Natural killer cell (primary cell): ENCODE results near the gene ZNF716. TPM values are rescaled to one million over a fixed set of nuclear protein-coding genes. Genes with fewer than 3 reads are reported as not detected.
"Not testable (repeated sequence)": the region's sequence is repeated elsewhere in the genome, so short reads cannot be mapped to it uniquely, and the experiment has no call there.

Experiments
- ATAC-seq, 3 donors: fragments of 150-1000 bp in 2 of 3; fragments of 200-7000 bp in 1 of 3; cut with Tn5 transposase; 1 replicate in 1 of 3; 2 replicates in 2 of 3; pipeline ENCODE4 v1.10.0; 2021; ENCODE audit warnings: mild to moderate bottlenecking in 2 of 3, moderate library complexity in 2 of 3
- DNase-seq, 2 donors: peaks; one replicate each; pipeline versions ENCODE4 v3.0.0 to v3.0.0-alpha.2; 2013 to 2021; ENCODE audit warnings: mixed read lengths in 1 of 2
- H3K27ac ChIP-seq: one replicate; pipeline ENCODE4 v1.5.1; 2013; ENCODE audit warnings: mild to moderate bottlenecking, low read length
- H3K27me3 ChIP-seq: one replicate; pipeline ENCODE4 v1.6.1; 2013; ENCODE audit warnings: low read length; ENCODE audit not compliant: control insufficient read depth, insufficient read depth
- H3K36me3 ChIP-seq: one replicate; pipeline ENCODE4 v1.6.1; 2013; ENCODE audit warnings: low read length; ENCODE audit not compliant: control insufficient read depth, insufficient read depth
- H3K4me1 ChIP-seq: one replicate; pipeline ENCODE4 v1.6.1; 2013; ENCODE audit warnings: low read length; ENCODE audit not compliant: control insufficient read depth, insufficient read depth
- H3K4me3 ChIP-seq: one replicate; pipeline ENCODE4 v1.5.1; 2013; ENCODE audit warnings: low read length
- H3K9me3 ChIP-seq: one replicate; pipeline ENCODE4 v1.6.1; 2013; ENCODE audit warnings: low read length; ENCODE audit not compliant: control insufficient read depth, insufficient read depth
- H3K27ac Mint-ChIP-seq, 2 donors: one replicate each; pipeline ENCODE4 v1.8.0; 2022; ENCODE audit warnings: mild to moderate bottlenecking in 2 of 2, mixed read lengths in 2 of 2, moderate library complexity in 1 of 2
- H3K27me3 Mint-ChIP-seq, 2 donors: one replicate each; pipeline ENCODE4 v1.8.0; 2022; ENCODE audit warnings: low read depth in 2 of 2, mixed read lengths in 2 of 2
- H3K36me3 Mint-ChIP-seq: one replicate; pipeline ENCODE4 v1.8.0; 2022; ENCODE audit warnings: mixed read lengths
- H3K4me1 Mint-ChIP-seq, 2 donors: one replicate each; pipeline ENCODE4 v1.8.0; 2022; ENCODE audit warnings: mixed read lengths in 2 of 2
- H3K4me3 Mint-ChIP-seq: one replicate; pipeline ENCODE4 v1.8.0; 2022; ENCODE audit warnings: mild to moderate bottlenecking, moderate library complexity, mixed read lengths
- H3K9me3 Mint-ChIP-seq, 2 donors: one replicate each; pipeline ENCODE4 v1.8.0; 2022; ENCODE audit warnings: mixed read lengths in 2 of 2
- CTCF ChIP-seq: fragments of 200-600 bp; IDR thresholded peaks from one replicate; pipeline ENCODE4 v1.8.0; 2022; ENCODE audit warnings: antibody characterized with exemption
- WGBS: methylation state at CpG from one replicate; pipeline ENCODE4 v1.1.7; 2013; ENCODE audit warnings: missing lambda C conversion rate; ENCODE audit not compliant: insufficient coverage; 5-methylcytosine and 5-hydroxymethylcytosine counted together
- intact Hi-C: fragments of 100-400 bp; cut with micrococcal nuclease; formaldehyde crosslinking; loops from one replicate; pipeline ENCODE4 v1.14.2; 2022
- total RNA-seq, 4 donors: library from RNA; stranded (reverse); fragments of 120-200 nt in 1 of 4; gene quantifications; one replicate each; pipeline versions ENCODE4 v1.2.3 to v1.2.4, GENCODE V29; 2013 to 2022

Gene ZNF716
- total RNA-seq, 3 donors from 2014 or later (not counting 1 experiment from before 2014, with no cell fraction given), result not detected

GRCh38 chr7:57487957-57488356 lies 38.0 kb downstream of the ZNF716 start:
- no peak overlapping the region for H3K27ac ChIP-seq
- Mint-ChIP-seq H3K27me3 (no peaks in the 10 kb centered on the region), H3K9me3 (peaks cover 0 to 4% of the 10 kb centered on the region in 2 donors), H3K36me3 (no peaks in the 10 kb centered on the region), H3K4me3 (no peak overlapping the region), H3K4me1 (no peaks in the 10 kb centered on the region), H3K27ac (no peak overlapping the region)
- no peaks in the 10 kb centered on the region for H3K4me1 ChIP-seq
- H3K9me3 ChIP-seq, result peaks cover 54% of the 10 kb centered on the region
- 84% methylated on average over 13 of the region's 13 CpGs for WGBS
- intact Hi-C loops, result no loop called here
- no peak overlapping the region for H3K4me3 ChIP-seq
- no peak for TF ChIP-seq CTCF
- no peaks in the 10 kb centered on the region for H3K36me3 ChIP-seq
- ATAC-seq (no peak), DNase-seq (no peak)
- no peaks in the 10 kb centered on the region for H3K27me3 ChIP-seq

- H3K27me3 ChIP-seq, ATAC-seq, H3K4me3 Mint-ChIP-seq, DNase-seq, H3K4me1 Mint-ChIP-seq, H3K27ac ChIP-seq, H3K27ac Mint-ChIP-seq, intact Hi-C loops, H3K36me3 Mint-ChIP-seq, H3K4me1 ChIP-seq, H3K27me3 Mint-ChIP-seq, H3K36me3 ChIP-seq, H3K4me3 ChIP-seq, H3K9me3 Mint-ChIP-seq: not testable (repeated sequence)
- peaks cover 34% of the 10 kb centered on the region for H3K9me3 ChIP-seq
- 88% methylated on average over 8 of the region's 8 CpGs for WGBS
These were observed 45.1 kb downstream of the ZNF716 start for GRCh38 chr7:57495111-57495510.

DNA sequence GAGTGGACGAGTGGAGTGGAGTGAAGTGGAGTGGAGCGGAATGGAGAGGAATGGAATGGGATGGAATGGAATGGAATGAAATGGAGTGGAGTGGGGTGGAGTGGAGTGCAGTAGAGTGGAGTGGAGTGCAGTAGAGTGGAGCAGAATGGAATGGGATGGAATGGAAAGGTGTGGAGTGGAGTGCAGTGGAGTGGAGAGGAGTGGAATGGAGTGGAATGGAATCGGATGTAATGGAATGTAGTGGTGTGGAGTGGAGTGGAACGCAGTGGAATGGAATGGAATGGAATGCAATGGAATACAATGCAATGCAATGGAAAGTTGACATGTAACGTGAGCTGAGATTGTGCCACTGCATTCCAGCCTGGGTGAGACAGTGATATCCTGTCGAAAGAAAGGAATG lies 46.4 kb downstream of the ZNF716 start:
- no peak overlapping the region for H3K4me3 Mint-ChIP-seq
- intact Hi-C loops, result no loop called here
- TF ChIP-seq CTCF, result no peak
- H3K4me1 ChIP-seq, result no peaks in the 10 kb centered on the region
- 73% methylated on average over 6 of the region's 6 CpGs for WGBS
- H3K27me3 Mint-ChIP-seq, result no peaks in the 10 kb centered on the region
- DNase-seq, result no peak
- H3K36me3 Mint-ChIP-seq, result peaks cover 3% of the 10 kb centered on the region
- H3K4me1 Mint-ChIP-seq, result no peaks in the 10 kb centered on the region
- H3K4me3 ChIP-seq, result no peak overlapping the region
- H3K27me3 ChIP-seq, result no peaks in the 10 kb centered on the region
- H3K27ac ChIP-seq, result no peak overlapping the region
- peak in 1 of 3 donors; percentile 14 for ATAC-seq
- H3K36me3 ChIP-seq, result no peaks in the 10 kb centered on the region
- H3K9me3 ChIP-seq, result peaks cover 31% of the 10 kb centered on the region
- peaks cover under 1 to 7% of the 10 kb centered on the region in 2 donors for H3K9me3 Mint-ChIP-seq
- no peak overlapping the region for H3K27ac Mint-ChIP-seq

DNA sequence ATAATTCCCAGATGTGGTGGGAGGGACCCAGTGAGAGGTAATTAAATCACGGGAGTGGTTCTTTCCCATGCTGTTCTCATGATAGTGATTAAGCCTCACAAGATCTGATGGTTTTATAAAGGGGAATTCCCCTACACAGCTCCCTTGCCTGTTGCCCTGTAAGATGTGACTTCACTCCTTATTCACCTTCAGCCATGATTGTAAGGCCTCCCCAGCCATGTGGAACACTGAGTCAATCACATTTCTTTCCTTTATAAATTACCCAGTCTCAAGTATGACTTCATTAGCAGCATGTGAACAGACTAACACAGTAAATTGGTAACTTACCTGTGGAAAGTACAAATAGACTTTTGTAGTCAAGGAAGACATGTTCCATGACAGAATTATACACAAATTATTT lies 55.2 kb downstream of the ZNF716 start:
- DNase-seq (no peak), ATAC-seq (no peak)
- H3K27ac ChIP-seq, result no peak overlapping the region
- Mint-ChIP-seq H3K27ac (no peak overlapping the region), H3K36me3 (peaks cover 14% of the 10 kb centered on the region), H3K9me3 (peaks cover 13 to 20% of the 10 kb centered on the region in 2 donors), H3K4me1 (no peaks in the 10 kb centered on the region), H3K27me3 (no peaks in the 10 kb centered on the region), H3K4me3 (no peak overlapping the region)
- no peaks in the 10 kb centered on the region for H3K27me3 ChIP-seq
- TF ChIP-seq CTCF, result no peak
- H3K4me1 ChIP-seq, result no peaks in the 10 kb centered on the region
- H3K4me3 ChIP-seq, result no peak overlapping the region
- no peaks in the 10 kb centered on the region for H3K36me3 ChIP-seq
- peaks cover 14% of the 10 kb centered on the region for H3K9me3 ChIP-seq
- intact Hi-C loops, result no loop called here
- WGBS, result no CpG with 5 or more reads among the region's 1 CpG
